ENCODE measurements around the gene TMEM271.

- TF ChIP-seq CTCF (IDR thresholded peaks at IDR 0.05; ENCODE audit: insufficient read depth, low read length) (no peak), POLR2AphosphoS5 (IDR thresholded peaks at IDR 0.05; ENCODE audit: low read depth) (no peak)
Measured at GRCh38 chr4:526971-527460, 49.1 kb downstream of the TMEM271 start.

Measured in HL-60 (cell line).